22Rv1 (cell line): ENCODE results near the gene C10orf120.

ENCODE experiments used
- ZFX ChIP-seq: fragments of 450-650 bp; IDR thresholded peaks from 2 replicates; pipeline ENCODE4 v1.6.1; 2017; ENCODE audit warnings: antibody characterized with exemption, borderline replicate concordance
- TF ChIP-seq, protein P1 (sequence below): fragments of 450-650 bp; IDR thresholded peaks from 2 replicates; pipeline ENCODE4 v1.5.1; 2017; ENCODE audit warnings: mild to moderate bottlenecking

DNA sequence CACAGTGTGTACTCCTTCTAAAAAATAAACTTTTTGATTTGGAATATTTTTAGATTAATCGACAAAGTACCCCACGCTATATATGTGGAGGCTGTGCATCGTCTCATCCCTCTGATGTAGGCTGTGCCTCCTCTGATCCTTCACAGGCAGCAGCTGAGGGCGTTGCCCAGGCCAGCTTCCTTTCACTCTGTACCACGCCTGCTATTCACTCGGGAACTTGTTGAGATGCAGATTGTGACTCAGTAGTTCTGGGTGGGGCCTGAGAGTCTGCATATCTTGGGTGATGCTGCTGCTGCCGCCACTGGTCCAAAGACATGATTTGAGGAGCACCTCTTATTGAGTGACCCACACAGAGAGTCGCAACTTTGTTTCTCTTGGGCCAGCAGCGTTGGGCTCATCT lies 7.9 kb upstream of the C10orf120 start:
- TF ChIP-seq, protein P1, sequence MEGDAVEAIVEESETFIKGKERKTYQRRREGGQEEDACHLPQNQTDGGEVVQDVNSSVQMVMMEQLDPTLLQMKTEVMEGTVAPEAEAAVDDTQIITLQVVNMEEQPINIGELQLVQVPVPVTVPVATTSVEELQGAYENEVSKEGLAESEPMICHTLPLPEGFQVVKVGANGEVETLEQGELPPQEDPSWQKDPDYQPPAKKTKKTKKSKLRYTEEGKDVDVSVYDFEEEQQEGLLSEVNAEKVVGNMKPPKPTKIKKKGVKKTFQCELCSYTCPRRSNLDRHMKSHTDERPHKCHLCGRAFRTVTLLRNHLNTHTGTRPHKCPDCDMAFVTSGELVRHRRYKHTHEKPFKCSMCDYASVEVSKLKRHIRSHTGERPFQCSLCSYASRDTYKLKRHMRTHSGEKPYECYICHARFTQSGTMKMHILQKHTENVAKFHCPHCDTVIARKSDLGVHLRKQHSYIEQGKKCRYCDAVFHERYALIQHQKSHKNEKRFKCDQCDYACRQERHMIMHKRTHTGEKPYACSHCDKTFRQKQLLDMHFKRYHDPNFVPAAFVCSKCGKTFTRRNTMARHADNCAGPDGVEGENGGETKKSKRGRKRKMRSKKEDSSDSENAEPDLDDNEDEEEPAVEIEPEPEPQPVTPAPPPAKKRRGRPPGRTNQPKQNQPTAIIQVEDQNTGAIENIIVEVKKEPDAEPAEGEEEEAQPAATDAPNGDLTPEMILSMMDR, result no peak
- TF ChIP-seq ZFX, result no peak
